Ovary (tissue), 9 donors: ENCODE results near the gene CCL28. TPM values are rescaled to one million over a fixed set of nuclear protein-coding genes. Genes with fewer than 3 reads are reported as not detected.

Experiments
- DNase-seq, 5 donors: peaks; one replicate each; pipeline ENCODE4 v3.0.0-alpha.2; 2019 to 2020
- H3K27ac ChIP-seq, 2 donors: fragments of 200-600 bp; one replicate each; pipeline versions ENCODE4 v1.5.1 to v1.8.0; 2019 to 2022
- H3K27me3 ChIP-seq: fragments of 200-600 bp; one replicate; pipeline ENCODE4 v1.8.0; 2022
- H3K36me3 ChIP-seq: fragments of 200-600 bp; sonication (generic); one replicate; pipeline ENCODE4 v1.5.1; 2019
- H3K4me1 ChIP-seq: one replicate; pipeline ENCODE4 v1.8.1; 2013; ENCODE audit warnings: mild to moderate bottlenecking, moderate library complexity; ENCODE audit not compliant: insufficient read depth
- H3K4me3 ChIP-seq: fragments of 200-600 bp; sonication (generic); one replicate; pipeline ENCODE4 v1.5.1; 2017
- H3K9me3 ChIP-seq, 2 donors: fragments of 200-600 bp in 1 of 2; sonication (generic) in 1 of 2; one replicate each; pipeline versions ENCODE4 v1.5.1 to v1.8.1; 2013 to 2019; ENCODE audit warnings: mild to moderate bottlenecking in 1 of 2, moderate library complexity in 1 of 2
- EP300 ChIP-seq: sonication (generic); formaldehyde crosslinking; IDR thresholded peaks from one replicate; pipeline ENCODE4 v1.6.1; 2017; ENCODE audit warnings: antibody characterized with exemption
- POLR2A ChIP-seq: fragments of 450-650 bp; IDR thresholded peaks from one replicate; pipeline ENCODE4 v1.6.1; 2017; ENCODE audit warnings: antibody characterized with exemption, mild to moderate bottlenecking, moderate library complexity
- WGBS, 3 donors: extraction: QIAGEN DNeasy Blood & Tissue Kit in 1 of 3; methylation state at CpG; one replicate each; pipeline versions ENCODE4 v1.1.5 to v1.1.7; 2013 to 2017; 5-methylcytosine and 5-hydroxymethylcytosine counted together
- intact Hi-C, 4 donors: fragments of 100-400 bp; cut with DNase I; formaldehyde crosslinking; loops; one replicate each; pipeline versions ENCODE4 v1.11.0 to v1.15.1; 2022 to 2023
- polyA plus RNA-seq, 2 donors: library from polyadenylated mRNA; stranded (reverse); fragments of 200-250 nt in 1 of 2; fragments of 350-450 nt in 1 of 2; fragmentation: Illumina TruSeq in 1 of 2; extraction: RNeasy Lipid Tissue Mini Kit (QIAGEN cat#74804) in 1 of 2; gene quantifications; one replicate each; pipeline ENCODE4 v1.2.3, GENCODE V29; 2013 to 2014
- total RNA-seq, 7 donors: library from RNA; depleted of rRNA in 2 of 7; stranded (reverse); fragments of >200 nt in 2 of 7; fragmentation: NEBNext Ultra II Directional in 3 of 7; extraction: Animal tissue kit (Norgen Biotek cat#: 25700) in 3 of 7; gene quantifications; one replicate each; pipeline versions ENCODE4 v1.1.0 to v1.2.4, GENCODE V29; 2016 to 2023
- TF ChIP-seq, protein P1 (sequence below), 3 donors: fragments of 450-650 bp in 2 of 3; fragments of 200-600 bp in 1 of 3; IDR thresholded peaks; one replicate each; pipeline versions ENCODE4 v1.5.1 to v1.8.0; 2016 to 2022; ENCODE audit warnings: antibody characterized with exemption in 3 of 3, mild to moderate bottlenecking in 1 of 3
- donor health status: DM: no; HTN: no; CAD: no; lungs with moderate emphysema.
- donor health status: DM: no; HTN: no; CAD: no.
- donor health status: Bipolar disorder and iron deficiency.
- donor health status: DM: yes; HTN: yes; CAD: no.
- donor health status: DM: no; HTN: no; CAD: no.
- donor health status: DM: yes; HTN: yes; CAD: no.

Gene CCL28
- total and polyA plus RNA-seq, 9 donors = 0.59 to 3.2 (median 1.9) TPM; not detected in 1

DNA sequence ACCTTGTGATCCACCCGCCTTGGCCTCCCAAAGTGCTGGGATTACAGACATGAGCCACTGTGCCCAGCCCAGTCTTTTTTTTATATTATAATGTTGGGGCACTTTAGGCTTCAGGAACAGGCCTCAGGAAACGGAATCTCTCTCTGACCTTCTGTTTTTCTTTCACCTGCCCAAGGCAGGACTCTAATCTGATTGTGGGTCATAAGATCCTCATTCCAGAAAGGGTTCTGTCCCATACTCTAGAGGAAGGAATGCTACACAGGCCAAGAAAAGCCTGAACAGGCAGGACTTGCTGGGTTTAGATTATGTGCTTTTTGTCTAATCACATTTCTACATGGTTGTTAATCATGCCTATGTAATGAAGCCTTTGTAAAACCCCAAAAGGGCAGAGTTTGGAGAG, 1.8 kb upstream of the CCL28 start:
- TF ChIP-seq EP300 (no peak), POLR2A (no peak)
- TF ChIP-seq, protein P1, sequence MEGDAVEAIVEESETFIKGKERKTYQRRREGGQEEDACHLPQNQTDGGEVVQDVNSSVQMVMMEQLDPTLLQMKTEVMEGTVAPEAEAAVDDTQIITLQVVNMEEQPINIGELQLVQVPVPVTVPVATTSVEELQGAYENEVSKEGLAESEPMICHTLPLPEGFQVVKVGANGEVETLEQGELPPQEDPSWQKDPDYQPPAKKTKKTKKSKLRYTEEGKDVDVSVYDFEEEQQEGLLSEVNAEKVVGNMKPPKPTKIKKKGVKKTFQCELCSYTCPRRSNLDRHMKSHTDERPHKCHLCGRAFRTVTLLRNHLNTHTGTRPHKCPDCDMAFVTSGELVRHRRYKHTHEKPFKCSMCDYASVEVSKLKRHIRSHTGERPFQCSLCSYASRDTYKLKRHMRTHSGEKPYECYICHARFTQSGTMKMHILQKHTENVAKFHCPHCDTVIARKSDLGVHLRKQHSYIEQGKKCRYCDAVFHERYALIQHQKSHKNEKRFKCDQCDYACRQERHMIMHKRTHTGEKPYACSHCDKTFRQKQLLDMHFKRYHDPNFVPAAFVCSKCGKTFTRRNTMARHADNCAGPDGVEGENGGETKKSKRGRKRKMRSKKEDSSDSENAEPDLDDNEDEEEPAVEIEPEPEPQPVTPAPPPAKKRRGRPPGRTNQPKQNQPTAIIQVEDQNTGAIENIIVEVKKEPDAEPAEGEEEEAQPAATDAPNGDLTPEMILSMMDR (IDR thresholded peaks at IDR 0.05) = no peak
- Histone ChIP-seq H3K27me3 (no peaks in the 10 kb centered on the region), H3K4me3 (no peak overlapping the region), H3K36me3 (no peaks in the 10 kb centered on the region), H3K4me1 (no peaks in the 10 kb centered on the region), H3K27ac (no peak overlapping the region), H3K9me3 (no peaks in the 10 kb centered on the region)
- 79 to 93% (median 89%) methylated on average over 2 of the region's 2 CpGs for WGBS, 3 donors
- no peak for DNase-seq
- intact Hi-C loops = no loop called here

- Histone ChIP-seq H3K27me3 (no peaks in the 10 kb centered on the region), H3K4me3 (no peak overlapping the region), H3K36me3 (no peaks in the 10 kb centered on the region), H3K9me3 (no peaks in the 10 kb centered on the region), H3K4me1 (no peaks in the 10 kb centered on the region), H3K27ac (no peak overlapping the region)
- intact Hi-C loops = no loop called here
- TF ChIP-seq EP300 (no peak), POLR2A (no peak)
- TF ChIP-seq, protein P1 (IDR thresholded peaks at IDR 0.05) = no peak
- no peak for DNase-seq
- 92 to 97% (median 93%) methylated on average over 1 of the region's 1 CpG for WGBS, 3 donors
These were observed 453 bp upstream of the CCL28 start for GRCh38 chr5:43412644-43413043.

DNA sequence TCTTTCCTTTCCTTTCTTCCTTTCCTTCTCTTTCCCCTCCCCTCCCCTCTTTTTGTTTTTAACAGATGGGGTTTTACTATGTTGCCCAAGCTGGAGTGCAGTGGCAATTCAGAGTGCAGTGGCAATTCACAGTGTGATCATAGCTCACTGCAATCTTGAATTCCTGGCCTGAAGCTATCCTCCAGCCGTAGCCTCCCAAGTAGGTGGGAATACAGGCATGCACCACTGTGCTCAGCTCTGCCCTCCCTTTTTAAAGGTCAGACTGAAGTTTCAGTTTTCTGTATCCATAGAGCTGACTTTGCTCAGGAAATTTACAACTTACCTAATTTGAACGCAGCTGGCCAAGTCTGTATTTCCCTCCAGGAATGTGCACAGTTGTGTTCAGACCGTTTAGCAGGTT, 696 bp downstream of the CCL28 start:
- Histone ChIP-seq H3K27ac (no peak overlapping the region), H3K4me3 (no peak overlapping the region), H3K36me3 (no peaks in the 10 kb centered on the region), H3K4me1 (no peaks in the 10 kb centered on the region), H3K27me3 (no peaks in the 10 kb centered on the region), H3K9me3 (no peaks in the 10 kb centered on the region)
- TF ChIP-seq POLR2A (no peak), EP300 (no peak)
- TF ChIP-seq, protein P1 (IDR thresholded peaks at IDR 0.05) = no peak
- DNase-seq = no peak
- intact Hi-C loops = no loop called here
- 19 to 22% (median 19%) methylated on average over 3 of the region's 3 CpGs for WGBS, 3 donors

- Histone ChIP-seq H3K4me1 (no peaks in the 10 kb centered on the region), H3K36me3 (no peaks in the 10 kb centered on the region), H3K9me3 (no peaks in the 10 kb centered on the region), H3K27ac (no peak overlapping the region), H3K27me3 (no peaks in the 10 kb centered on the region), H3K4me3 (no peak overlapping the region)
- no peak for DNase-seq
- intact Hi-C loops = no loop called here
- TF ChIP-seq, protein P1 (IDR thresholded peaks at IDR 0.05) = no peak
- no peak for TF ChIP-seq EP300
- no peak for TF ChIP-seq POLR2A
- WGBS, 3 donors = 75 to 85% (median 82%) methylated on average over 7 of the region's 7 CpGs
These were observed 1.8 kb downstream of the CCL28 start for GRCh38 chr5:43410414-43410813.
